ENCODE data around the gene SCARB1.

DNA sequence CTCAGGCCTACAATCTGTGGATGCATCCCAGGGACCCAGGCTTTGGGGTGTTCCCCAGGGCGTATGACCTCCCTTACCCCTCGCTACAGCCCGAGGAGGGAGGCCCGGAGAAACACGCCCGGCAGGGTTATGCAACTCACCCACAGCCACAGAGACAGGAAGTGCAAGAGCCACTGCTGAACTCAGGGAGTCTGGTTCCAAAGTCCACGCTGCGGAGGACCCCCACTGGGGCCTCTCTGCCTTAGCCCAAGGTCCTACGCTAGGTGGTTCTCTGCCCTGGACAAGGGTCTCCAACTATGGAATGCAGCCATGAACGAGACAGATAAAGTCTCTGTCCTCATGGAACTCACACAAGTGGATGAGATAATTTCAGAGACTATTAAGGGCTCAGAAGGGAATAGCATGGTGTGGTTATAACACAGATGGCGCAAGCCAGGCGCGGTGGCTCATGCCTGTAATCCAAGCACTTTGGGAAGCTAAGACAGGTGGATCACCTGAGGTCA is 11.3 kb downstream of the SCARB1 start:
- TF ChIP-seq, protein P1, sequence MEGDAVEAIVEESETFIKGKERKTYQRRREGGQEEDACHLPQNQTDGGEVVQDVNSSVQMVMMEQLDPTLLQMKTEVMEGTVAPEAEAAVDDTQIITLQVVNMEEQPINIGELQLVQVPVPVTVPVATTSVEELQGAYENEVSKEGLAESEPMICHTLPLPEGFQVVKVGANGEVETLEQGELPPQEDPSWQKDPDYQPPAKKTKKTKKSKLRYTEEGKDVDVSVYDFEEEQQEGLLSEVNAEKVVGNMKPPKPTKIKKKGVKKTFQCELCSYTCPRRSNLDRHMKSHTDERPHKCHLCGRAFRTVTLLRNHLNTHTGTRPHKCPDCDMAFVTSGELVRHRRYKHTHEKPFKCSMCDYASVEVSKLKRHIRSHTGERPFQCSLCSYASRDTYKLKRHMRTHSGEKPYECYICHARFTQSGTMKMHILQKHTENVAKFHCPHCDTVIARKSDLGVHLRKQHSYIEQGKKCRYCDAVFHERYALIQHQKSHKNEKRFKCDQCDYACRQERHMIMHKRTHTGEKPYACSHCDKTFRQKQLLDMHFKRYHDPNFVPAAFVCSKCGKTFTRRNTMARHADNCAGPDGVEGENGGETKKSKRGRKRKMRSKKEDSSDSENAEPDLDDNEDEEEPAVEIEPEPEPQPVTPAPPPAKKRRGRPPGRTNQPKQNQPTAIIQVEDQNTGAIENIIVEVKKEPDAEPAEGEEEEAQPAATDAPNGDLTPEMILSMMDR (IDR thresholded peaks at IDR 0.05) = no peak
- no peak for TF ChIP-seq ZFX (IDR thresholded peaks at IDR 0.05; ENCODE audit: borderline replicate concordance)

All from 22Rv1 (cell line).